GM19035 (cell line): ENCODE data around the gene CPSF7.
"Not testable (repeated sequence)": the region's sequence is repeated elsewhere in the genome, so short reads cannot be mapped to it uniquely, and the experiment has no call there.

Experiments
- ATAC-seq: cut with Tn5 transposase; IDR thresholded peaks from one replicate; pipeline ENCODE4 v1.9.1; 2021; ENCODE audit not compliant: unreplicated experiment

The CPSF7 gene, protein sequence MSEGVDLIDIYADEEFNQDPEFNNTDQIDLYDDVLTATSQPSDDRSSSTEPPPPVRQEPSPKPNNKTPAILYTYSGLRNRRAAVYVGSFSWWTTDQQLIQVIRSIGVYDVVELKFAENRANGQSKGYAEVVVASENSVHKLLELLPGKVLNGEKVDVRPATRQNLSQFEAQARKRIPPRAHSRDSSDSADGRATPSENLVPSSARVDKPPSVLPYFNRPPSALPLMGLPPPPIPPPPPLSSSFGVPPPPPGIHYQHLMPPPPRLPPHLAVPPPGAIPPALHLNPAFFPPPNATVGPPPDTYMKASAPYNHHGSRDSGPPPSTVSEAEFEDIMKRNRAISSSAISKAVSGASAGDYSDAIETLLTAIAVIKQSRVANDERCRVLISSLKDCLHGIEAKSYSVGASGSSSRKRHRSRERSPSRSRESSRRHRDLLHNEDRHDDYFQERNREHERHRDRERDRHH

DNA sequence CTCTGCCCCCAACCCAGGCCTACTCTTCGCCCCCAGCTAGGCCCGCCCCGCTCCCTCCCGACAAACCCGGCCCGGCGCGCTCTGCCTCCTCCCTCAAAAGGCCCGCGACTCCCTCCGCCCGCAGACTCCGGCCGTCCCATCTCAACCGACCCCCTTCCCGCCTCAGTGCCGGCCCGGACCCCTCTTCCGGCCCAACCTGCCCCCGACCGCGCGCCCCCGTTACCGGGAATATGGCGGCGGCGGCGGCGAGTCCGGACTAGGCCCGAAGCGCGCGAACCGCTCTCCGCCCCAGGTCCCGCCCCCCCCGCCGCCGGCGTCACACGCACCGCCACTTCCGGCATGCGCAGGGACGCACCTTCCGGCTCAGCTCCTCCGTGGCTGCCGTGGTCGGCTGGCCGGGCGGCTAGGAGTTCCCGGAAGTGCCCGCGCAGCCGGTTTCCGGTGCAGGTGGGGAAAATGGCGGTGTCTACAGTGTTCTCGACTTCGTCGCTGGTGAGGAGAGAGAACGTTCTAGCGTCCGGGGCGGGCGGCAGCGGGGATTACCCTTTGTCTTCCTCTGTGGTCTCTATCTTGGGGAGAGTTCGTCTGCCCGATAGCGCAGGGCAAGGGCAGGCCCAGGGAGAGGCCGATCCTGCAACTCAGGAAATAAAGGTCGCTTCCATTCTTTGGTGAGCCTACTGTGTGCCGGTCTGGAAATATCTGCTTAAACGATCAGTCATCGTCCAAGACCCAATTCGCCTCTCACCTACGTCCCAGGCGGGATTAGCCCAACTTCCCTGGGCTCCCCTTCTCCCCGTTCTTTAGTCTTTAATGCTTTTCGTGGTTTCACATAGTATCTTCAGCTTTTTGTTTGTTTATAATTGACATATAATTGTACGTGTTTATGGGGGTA, at the start of gene CPSF7, which contains the start of gene SDHAF2:
Gene CPSF7, minus strand, starts transcription at position 285 of the 892 bp plus-strand sequence. CDS start 740 bp downstream, outside the sequence.
Gene SDHAF2, plus strand, starts transcription at position 434 of the 892 bp plus-strand sequence. Its CDS starts 23 bp downstream, at position 457.
- ATAC-seq = peak; percentile 88

DNA sequence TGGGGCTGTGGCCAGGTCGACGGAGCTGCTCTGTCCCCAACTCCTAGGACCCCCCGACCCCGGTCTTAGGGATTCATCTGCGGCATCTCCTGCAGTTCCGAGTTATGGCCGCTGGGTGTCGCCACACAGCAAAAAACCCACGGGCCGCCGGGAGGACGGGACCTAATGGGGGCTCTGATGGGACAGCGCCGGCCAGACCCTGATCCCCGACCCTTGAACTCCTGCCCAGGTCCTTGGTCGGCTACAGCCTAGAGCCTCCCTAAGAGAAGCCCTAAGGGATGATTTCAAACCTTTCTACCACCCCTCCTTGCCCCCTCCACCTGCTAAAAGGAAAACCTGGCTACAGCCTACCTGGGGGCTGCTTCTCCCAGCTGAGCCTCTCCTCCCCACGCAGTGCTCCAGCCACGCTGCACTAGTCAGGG, 48.0 kb upstream of the CPSF7 start:
- no peak for ATAC-seq

DNA sequence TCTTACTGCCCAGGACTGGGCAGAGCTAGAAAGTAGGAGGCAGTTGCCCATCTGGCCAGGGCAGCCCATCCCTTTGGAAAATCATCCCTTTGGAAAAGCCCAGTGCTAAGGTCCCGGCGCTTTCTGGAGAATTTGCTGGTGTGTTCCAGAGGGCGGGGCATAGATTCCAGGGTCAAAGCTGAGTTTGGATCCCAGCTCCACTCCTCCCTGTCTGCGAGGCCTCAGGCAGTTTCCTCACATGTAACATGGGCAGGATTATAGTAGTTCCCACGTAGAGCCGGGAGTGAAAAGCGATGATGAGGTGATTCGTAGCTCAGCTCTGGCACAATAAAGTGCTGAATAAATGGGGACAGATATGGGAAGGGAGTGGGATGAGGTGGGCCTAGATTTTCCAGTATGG, 47.4 kb upstream of the CPSF7 start:
- no peak for ATAC-seq

DNA sequence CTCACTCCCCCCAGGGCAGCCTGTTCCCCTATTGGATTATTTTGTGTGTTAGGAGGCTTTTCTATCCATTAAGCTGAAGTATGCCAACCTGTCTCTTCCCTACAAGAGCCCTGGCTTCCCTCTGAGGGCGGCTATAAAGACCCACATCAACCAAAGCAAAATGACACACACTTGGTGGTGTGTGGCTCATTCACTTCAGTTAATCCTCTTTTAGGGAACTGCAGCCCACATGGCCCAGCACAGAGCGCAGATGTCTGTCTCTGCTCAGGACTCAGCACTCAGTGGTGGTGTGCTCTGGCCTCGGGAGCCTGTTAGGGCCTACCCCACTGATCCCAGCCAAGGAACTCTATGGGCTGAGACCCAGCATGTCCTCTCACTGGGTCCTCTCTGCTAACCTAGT, 46.6 kb upstream of the CPSF7 start:
- no peak for ATAC-seq

DNA sequence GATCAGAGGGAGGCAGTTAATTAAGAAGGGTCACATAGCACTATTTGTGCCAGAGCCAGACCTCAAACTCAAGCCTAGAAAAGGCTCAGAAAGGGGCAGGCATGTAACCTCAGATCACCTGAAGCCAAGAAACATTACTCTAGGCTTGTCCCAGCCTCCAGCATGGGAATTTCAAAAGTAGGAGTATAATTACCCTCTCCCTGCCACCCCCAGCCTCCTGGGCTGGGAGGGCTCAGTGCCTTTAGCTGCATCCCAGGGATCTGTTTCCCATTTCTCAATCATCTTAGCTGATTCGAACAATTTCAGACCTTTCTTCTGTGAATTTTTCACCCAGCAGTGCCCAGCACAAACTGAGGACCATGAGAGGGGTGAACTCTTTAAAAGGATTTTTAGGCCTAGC, 45.7 kb upstream of the CPSF7 start:
- no peak for ATAC-seq

DNA sequence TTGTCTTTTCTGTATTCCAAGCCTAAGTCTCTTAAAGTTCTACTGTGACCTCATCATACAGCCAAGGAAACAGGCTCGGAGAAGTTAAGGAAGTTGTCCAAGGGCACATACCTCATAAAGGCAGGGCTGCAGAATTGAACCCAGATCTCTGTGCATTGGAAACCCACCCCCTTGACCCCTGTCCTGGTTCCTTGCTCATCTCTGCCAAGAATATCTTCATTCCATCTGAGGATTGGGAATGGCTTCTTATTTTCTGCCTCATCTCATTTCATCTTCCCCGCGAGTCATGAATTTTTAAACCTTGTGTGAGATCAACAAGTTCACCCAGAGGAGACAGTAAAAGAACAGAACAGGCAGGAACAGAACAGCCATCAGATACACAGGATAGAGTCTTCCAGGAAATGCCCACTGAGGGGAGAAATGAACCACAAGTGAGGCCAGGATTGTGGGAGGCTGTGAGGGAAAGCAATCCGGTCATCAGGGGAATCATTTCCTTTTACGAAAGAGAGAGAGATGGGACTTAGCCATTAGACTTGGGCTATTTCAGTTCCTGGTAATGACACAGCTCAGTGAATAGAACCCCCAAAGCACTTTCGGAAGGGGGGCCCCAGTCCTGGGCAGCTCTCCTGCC, 44.4 kb upstream of the CPSF7 start:
- ATAC-seq = no peak

DNA sequence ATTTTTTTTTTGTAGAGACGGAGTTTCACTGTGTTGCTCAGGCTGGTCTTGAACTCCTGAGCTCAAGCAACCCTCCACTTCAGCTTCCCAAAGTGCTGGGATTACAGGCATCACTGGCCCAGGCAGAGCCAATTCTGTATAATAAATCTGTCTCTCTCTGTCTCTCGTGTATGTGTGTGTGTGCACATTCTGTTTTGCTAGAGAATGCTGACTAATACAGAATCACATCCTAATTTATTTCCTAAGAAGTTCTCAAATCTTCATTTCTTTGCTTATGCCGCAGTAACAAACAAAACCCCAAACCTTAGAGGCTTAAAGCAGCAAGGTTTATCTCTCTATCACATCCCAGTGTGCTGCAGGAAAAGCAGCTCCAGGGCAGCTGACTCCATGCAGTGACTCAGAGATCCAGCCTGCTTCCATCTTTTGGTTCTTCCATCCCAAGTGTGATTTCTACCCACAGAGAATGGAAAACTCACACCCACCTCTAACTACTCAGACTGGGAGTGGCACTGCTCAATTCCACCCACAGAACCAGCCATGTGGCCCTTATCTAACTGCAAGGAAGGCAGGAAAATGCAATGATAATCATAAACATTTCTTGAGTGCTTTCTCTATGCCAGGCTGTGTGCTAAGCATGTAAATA, 43.7 kb upstream of the CPSF7 start:
- no peak for ATAC-seq

DNA sequence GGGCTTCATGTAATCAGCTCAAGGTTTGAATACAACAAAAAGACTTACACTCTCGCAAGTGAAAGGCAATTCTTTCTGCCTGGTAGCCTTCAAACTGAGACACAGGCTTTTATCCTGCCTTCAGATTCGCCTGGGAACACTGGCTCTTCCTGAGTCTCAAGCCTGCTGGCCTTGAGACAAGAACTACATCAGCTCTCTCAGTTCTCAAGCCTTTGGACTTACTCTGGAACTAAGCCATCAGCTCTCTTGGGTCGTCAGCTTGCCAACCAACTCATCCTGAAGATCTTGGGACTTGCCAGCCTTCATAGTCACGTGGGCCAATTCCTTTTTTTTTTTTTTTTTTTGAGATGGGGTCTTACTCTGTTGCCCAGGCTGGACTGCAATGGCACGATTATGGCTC, 43.1 kb upstream of the CPSF7 start:
- no peak for ATAC-seq

DNA sequence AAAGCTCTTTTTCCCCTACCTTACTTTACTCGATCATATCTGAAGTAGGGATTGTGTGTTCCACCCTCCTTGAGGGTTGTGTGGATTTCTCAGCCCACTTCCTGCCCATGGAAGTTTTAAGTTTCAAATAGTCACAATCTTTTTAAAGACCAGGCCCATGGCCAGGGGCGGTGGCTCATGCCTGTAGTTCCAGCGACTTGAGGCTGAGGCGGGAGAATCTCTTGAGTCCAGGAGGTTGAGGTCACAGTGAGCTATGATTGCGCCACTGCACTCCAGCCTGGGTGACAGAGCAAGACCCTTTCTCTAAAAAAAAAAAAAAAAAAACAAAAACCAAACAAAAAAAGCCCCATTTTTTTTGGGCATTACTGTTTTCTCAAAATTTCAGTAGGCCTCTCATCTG, 42.5 kb upstream of the CPSF7 start:
- no peak for ATAC-seq

DNA sequence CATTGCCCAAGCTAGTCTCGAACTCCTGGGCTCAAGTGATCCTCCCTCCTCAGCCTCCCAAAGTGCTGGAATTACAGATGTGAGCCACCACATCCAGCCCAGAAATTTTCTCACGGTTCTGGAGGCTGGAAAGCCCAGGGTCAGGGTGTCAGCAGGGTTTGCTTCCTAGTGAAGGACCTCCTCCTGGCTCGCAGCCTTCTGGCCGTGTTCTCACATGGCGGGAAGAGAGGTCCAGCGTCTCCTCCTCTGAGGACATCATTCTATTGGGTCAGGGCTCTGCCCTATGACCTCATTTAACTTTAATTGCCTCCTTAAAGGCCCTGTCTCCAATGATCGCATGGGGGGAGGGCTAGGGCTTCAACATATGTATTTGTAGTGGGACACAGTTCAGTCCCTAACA, 38.2 kb upstream of the CPSF7 start:
- ATAC-seq = no peak

DNA sequence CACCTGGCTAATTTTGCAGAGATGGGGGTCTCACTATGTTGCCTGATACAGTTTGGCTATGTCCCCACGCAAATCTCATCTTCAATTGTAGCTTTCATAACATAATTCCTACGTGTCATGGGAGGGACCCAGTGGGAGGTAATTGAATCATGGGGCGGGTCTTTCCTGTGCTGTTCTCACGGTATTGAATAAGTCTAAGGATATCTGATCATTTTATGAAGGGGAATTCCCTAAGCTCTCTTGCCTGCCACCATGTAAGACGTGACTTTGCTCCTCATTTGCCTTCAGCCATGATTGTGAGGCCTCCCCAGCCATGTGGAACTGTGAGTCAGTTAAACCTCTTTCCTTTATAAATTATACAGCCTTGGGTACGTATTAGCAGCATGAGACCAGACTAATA, 37.8 kb upstream of the CPSF7 start:
- ATAC-seq = not testable (repeated sequence)

DNA sequence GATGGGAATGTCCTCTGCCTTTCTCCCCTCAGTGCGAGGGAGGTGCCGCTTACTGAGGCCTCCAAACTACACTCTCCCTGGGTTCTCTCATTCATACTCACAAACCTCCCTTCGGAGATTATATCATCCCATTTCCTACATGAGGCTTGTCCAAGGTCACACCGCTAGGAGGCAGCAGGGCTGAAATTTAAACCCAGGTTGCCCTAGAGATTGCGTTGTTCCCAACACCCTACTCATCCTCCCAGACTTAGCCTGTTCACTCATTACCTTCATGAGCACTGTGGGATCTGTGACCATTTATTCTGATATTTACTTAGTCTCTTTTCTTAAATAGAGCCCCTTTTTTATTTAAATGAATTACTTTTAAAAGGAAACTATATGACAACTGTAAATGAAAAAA, 31.2 kb upstream of the CPSF7 start:
- ATAC-seq = no peak

DNA sequence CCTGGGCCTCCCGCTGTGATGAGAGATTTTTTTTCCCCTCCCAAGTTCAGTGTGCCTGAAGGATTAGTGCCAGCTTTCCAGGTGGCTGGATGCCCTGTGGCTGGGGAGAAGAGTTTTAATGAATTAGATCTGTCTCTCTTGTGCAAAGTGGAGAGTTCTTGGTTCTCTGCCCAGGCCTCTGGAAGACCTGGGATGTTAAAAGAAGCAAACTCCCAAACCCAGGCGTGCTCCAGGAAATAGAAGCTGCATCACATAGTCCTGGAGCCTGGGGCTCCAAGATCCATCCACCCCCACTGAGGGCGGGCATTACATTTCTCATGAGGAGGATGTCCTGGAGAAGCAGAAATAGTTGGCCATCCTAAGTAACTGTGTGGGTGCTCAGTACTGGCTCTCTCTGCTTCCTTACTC, 30.7 kb upstream of the CPSF7 start:
- no peak for ATAC-seq

DNA sequence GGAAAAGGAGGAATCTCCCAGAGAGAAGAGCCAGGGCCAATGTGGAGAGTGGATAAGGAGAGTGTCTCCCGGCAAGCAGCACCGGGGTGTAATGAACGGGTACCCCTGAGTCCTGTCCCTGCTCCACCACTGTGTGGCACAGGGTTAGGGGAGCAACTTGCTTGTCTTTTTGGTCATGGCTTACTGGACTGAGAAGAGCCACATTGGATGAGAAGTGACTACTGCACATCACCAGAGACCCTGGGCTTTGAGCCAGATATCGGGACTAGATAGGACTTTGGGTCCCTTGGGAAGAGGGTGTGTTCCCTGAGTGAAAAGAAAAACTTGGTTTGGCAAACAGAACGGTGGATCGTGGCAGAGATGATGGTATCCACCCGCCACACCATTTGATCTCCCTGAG, 24.7 kb upstream of the CPSF7 start:
- ATAC-seq = no peak

DNA sequence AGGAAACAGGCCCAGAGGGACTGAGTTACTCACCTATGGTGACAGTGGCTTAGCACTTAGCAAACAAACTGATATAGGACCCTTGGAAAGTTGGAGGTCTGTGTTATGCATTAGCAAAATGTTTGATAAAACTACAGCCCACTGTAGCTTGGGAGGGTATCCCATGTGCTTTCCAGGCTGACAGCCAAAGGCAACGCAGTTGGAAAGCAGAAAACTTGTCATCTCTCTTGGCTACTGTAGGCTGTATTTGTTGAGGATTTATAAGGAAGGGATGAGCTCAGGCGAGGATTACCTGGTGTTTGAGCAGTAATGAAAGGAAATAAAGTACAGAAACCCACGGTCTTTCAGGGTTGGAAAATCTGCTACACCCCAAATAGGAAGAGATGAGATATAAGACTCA, 23.9 kb upstream of the CPSF7 start:
- no peak for ATAC-seq

DNA sequence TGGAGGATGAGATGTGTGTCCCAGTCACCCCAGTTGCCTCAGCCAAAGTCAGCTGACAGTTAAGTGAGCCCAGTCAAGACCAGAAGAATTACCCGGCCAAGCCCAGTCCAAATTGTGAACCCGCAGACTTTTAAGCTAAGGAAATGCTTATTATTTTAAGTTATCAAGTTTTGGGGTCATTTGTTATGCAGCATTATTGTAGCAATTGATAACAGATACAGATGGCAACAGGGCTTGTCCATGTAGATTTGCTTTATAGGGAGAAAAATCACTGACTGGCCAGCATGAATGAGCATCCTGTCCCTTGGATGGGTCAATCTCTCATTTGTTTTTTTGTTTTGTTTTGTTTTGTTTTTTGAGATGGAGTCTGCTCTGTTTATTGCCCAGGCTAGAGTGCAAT, 23.1 kb upstream of the CPSF7 start:
- ATAC-seq = no peak

DNA sequence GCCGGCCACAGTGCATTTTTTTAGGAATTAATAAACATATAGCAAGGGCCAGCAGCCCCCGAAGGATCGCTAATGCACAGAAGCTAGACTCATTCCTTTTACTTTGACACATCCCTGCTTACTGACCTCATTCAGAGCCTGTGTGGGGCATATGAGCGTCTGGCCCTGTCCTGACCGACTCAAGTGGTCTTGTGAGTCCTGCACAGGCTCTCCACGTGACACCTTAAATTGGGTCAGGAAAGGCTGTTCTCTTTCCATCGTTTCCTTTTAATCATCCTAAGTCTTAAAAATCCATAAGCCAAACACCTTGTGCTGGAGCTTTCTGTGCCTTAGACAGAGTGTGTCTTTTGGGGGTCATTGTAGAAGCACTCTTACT, 18.8 kb upstream of the CPSF7 start:
- no peak for ATAC-seq

DNA sequence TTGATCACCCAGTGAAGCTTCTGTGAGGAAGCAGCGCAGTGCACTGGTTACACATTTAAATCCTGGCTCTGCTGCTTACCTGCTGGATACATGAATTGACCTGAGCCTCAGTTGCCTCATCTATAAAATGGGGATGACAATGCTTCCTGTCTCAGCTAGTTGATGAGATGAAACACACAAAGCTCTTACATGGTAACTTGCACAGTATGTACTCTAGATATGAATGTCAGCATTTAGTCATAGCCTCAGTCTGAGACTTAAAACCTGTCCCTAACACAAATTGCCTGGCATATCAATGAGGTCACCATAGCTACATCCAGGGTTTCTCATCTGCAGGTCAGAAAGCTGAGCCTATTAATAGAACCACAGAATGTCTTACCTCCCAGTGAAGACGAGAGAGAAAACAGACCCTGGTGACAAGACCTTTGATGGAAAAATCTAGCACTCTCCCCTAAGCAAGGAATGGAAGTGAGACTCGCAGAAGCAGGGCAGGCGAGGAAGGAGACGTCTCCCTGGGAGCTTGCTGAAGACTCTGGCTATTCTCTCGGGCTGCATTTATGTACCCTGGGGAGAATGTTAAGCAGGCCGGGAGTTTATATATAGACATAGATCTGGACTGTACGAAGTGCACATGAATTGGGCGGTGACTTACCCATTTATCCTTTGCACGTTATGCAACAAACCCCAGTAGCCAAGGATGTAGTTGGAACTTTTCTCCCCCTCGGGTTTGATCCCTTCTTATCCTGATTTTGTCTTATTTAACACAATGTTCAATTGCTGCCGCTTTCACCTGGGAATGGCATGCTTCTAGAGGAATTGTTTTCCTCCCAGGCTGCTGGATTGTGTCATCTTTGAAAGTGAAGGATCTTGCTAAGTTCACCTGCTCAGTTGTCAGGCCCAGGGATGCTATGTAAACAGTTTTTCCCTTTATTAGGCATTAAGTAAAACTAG, 18.1 kb upstream of the CPSF7 start:
- no peak for ATAC-seq

DNA sequence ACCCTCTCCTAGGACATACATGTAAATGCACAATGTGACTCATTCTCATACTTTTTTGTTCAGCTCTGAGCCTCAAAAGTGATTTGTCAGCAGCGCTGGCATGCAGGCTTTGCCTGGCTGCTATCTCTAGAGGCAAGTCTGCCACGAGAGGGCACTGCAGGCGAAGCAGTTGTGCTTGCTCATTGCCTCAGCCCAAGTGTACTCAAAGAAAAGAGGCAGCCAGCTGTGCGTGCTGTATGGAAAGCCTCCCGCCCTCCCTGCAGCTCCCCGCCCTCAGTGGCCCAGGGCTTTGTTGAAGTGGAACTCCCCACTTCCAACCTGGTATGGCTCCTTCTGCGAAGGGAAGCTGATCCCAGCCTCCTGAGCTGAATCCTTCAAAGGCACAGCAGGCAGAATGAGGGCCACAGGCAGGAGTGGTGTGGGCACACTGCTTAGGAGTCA, 16.5 kb upstream of the CPSF7 start:
- peak; percentile 56 for ATAC-seq

DNA sequence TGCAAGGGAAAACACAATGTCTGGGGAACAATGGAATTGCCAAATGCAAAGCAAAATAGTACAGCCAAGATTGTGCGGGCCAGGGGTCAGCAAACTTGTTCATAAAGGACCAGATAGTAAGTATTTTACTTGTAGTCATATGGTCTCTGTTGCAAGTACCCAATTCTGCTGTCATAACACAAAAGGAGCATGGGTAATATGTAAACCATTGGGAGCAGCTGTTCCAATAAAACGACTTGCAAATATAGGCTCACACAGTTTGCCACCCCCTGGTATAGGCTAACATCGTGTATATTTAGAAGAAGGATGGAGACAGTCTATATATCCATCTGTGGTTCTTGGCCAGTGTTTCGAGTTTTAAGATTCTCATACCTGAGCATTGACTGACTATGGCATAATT, 15.7 kb upstream of the CPSF7 start:
- ATAC-seq = no peak
